Loucy (cell line): ENCODE measurements around the gene MLEC.
A peak's percentile ranks its signal among the peaks of the same experiment; 100 is the strongest.

Experiments
- H2AFZ ChIP-seq: fragments of 200-600 bp; sonication (generic); 2 replicates; pipeline ENCODE4 v1.6.0; 2016; ENCODE audit warnings: antibody characterized with exemption, mild to moderate bottlenecking, low read length, moderate library complexity
- H3F3A ChIP-seq: fragments of 200-600 bp; 2 replicates; pipeline ENCODE4 v1.6.0; 2016; ENCODE audit warnings: antibody characterized with exemption, low read depth, mild to moderate bottlenecking
- H3K27me3 ChIP-seq: fragments of 200-600 bp; sonication (generic); 2 replicates; pipeline ENCODE4 v1.6.1; 2014; ENCODE audit warnings: low read length, mild to moderate bottlenecking; ENCODE audit not compliant: insufficient read depth, poor library complexity, severe bottlenecking
- H3K36me3 ChIP-seq: fragments of 200-600 bp; sonication (generic); 2 replicates; pipeline ENCODE4 v1.6.1; 2016; ENCODE audit warnings: low read length; ENCODE audit not compliant: insufficient read depth
- H3K4me1 ChIP-seq: fragments of 200-600 bp; sonication (generic); 2 replicates; pipeline ENCODE4 v1.5.1; 2014; ENCODE audit warnings: low read length, mild to moderate bottlenecking; ENCODE audit not compliant: insufficient read depth, poor library complexity, severe bottlenecking
- H3K4me2 ChIP-seq: fragments of 200-600 bp; sonication (generic); 2 replicates; pipeline ENCODE4 v1.6.0; 2014; ENCODE audit warnings: antibody characterized with exemption, low read length, low read depth, mild to moderate bottlenecking; ENCODE audit not compliant: poor library complexity, severe bottlenecking
- H3K4me3 ChIP-seq: fragments of 200-600 bp; sonication (generic); 2 replicates; pipeline ENCODE4 v1.5.1; 2014; ENCODE audit warnings: low read length, mild to moderate bottlenecking, mixed read lengths; ENCODE audit not compliant: poor library complexity, severe bottlenecking
- H3K79me2 ChIP-seq: fragments of 200-600 bp; sonication (generic); 2 replicates; pipeline ENCODE4 v1.6.1; 2014; ENCODE audit warnings: low read length; ENCODE audit not compliant: insufficient read depth
- H3K9ac ChIP-seq: fragments of 200-600 bp; sonication (generic); 2 replicates; pipeline ENCODE4 v1.6.0; 2014; ENCODE audit warnings: mild to moderate bottlenecking, low read depth, low read length, moderate library complexity; ENCODE audit not compliant: poor library complexity, severe bottlenecking
- H3K9me2 ChIP-seq: fragments of 200-600 bp; sonication (generic); replicated peaks from 2 replicates; pipeline ENCODE4 v1.6.1; 2016; ENCODE audit warnings: low read depth, low read length, mixed read lengths
- H3K9me3 ChIP-seq: fragments of 200-600 bp; sonication (generic); 2 replicates; pipeline ENCODE4 v1.6.1; 2014; ENCODE audit warnings: mild to moderate bottlenecking, antibody characterized with exemption, low read length, low read depth; ENCODE audit not compliant: insufficient read depth
- H4K20me1 ChIP-seq: fragments of 200-600 bp; sonication (generic); 2 replicates; pipeline ENCODE4 v1.6.0; 2014; ENCODE audit warnings: antibody characterized with exemption, low read length, mild to moderate bottlenecking; ENCODE audit not compliant: insufficient read depth, poor library complexity, severe bottlenecking
- EZH2phosphoT487 ChIP-seq: fragments of 200-600 bp; IDR thresholded peaks from 2 replicates; pipeline ENCODE4 v1.6.1; 2018; ENCODE audit warnings: antibody characterized with exemption, mild to moderate bottlenecking, moderate library complexity, borderline replicate concordance
- TF ChIP-seq, protein P1 (sequence below): fragments of 200-600 bp; sonication (generic); conservative IDR thresholded peaks from 2 replicates; pipeline ENCODE4 v1.5.1; 2014; ENCODE audit warnings: mild to moderate bottlenecking, antibody characterized with exemption, low read length

MLEC gene

GRCh38 chr12:120725151-120725658 is 38.3 kb downstream of the MLEC start:
- no peaks in the 10 kb centered on the region for H3F3A ChIP-seq

DNA sequence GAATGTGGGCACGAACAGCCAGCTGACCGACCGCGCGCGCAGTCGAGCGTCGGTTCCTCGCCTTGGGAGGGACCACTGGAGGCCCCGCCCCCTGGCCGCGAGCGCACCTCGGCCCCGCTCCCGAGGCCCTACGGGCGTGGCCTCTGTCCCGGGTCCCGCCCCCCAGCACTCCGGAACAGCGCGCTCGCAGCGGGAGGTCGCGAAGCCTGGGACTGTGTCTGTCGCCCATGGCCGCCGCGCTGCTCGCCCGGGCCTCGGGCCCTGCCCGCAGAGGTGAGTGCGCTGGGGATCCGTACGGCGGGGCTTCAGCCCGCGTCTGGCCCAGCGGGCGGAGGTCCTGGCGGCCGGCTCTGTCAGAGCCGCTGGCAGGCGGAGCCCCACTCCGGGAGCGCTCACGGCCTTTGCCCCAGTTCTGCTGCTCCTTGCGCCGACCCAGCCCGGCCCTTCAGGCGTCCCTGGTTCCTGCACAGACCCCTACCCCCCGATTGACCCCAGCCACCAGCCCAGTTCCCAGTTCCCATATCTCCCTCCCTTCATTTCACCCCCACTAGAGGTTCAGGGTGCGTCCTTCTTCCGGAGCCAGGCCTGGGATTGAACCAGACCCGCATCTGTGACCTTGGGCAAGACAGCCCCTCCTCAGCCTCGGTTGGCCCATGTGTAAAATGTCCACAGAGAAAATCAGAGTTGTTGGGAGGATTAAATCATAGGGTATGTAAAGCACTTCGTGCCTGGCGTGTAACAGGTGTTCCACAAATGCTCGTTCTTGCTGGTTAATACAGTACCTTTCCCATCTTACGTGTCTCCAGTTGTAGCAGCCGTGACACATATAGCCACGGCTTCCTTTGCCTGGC is 38.9 kb downstream of the MLEC start, which contains the start of gene ACADS:
Gene ACADS, plus strand, starts transcription at position 168 of the 851 bp plus-strand sequence. Its CDS starts 60 bp downstream, at position 228.
- H4K20me1 ChIP-seq: no peaks in the 10 kb centered on the region
- no peaks in the 10 kb centered on the region; the same call in 1 of the 2 replicates for H3K79me2 ChIP-seq
- H3K36me3 ChIP-seq: peaks cover 3% of the 10 kb centered on the region; the same call in 1 of the 2 replicates
- H3K4me3 ChIP-seq: peak within 1 kb of the TSS; percentile 80
- no peaks in the 10 kb centered on the region for H3K9me2 ChIP-seq
- H3K9me3 ChIP-seq: no peaks in the 10 kb centered on the region
- H3K9ac ChIP-seq: peak within 1 kb of the TSS; percentile 83
- H2AFZ ChIP-seq: peak within 1 kb of the TSS; percentile 94
- TF ChIP-seq, protein P1, sequence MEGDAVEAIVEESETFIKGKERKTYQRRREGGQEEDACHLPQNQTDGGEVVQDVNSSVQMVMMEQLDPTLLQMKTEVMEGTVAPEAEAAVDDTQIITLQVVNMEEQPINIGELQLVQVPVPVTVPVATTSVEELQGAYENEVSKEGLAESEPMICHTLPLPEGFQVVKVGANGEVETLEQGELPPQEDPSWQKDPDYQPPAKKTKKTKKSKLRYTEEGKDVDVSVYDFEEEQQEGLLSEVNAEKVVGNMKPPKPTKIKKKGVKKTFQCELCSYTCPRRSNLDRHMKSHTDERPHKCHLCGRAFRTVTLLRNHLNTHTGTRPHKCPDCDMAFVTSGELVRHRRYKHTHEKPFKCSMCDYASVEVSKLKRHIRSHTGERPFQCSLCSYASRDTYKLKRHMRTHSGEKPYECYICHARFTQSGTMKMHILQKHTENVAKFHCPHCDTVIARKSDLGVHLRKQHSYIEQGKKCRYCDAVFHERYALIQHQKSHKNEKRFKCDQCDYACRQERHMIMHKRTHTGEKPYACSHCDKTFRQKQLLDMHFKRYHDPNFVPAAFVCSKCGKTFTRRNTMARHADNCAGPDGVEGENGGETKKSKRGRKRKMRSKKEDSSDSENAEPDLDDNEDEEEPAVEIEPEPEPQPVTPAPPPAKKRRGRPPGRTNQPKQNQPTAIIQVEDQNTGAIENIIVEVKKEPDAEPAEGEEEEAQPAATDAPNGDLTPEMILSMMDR: no peak
- no peak for TF ChIP-seq EZH2phosphoT487
- peak within 1 kb of the TSS; percentile 82 for H3K4me2 ChIP-seq
- no peaks in the 10 kb centered on the region for H3K27me3 ChIP-seq
- peaks cover 22% of the 10 kb centered on the region for H3K4me1 ChIP-seq
- H3F3A ChIP-seq: no peaks in the 10 kb centered on the region

More at GRCh38 chr12:120725151-120725658, 38.3 kb downstream of the MLEC start:
- H3K9ac ChIP-seq: peak overlapping the region; percentile 83
- H2AFZ ChIP-seq: peak overlapping the region; percentile 72
- TF ChIP-seq, protein P1: no peak
- no peak for TF ChIP-seq EZH2phosphoT487
- peaks cover 3% of the 10 kb centered on the region; the same call in 1 of the 2 replicates for H3K36me3 ChIP-seq
- H3K4me3 ChIP-seq: peak overlapping the region; percentile 80
- H3K79me2 ChIP-seq: no peaks in the 10 kb centered on the region; the same call in 1 of the 2 replicates
- no peaks in the 10 kb centered on the region for H3K27me3 ChIP-seq
- H3K4me1 ChIP-seq: peaks cover 22% of the 10 kb centered on the region
- H3K9me3 ChIP-seq: no peaks in the 10 kb centered on the region
- no peaks in the 10 kb centered on the region for H3K9me2 ChIP-seq
- peak overlapping the region; percentile 82 for H3K4me2 ChIP-seq
- no peaks in the 10 kb centered on the region for H4K20me1 ChIP-seq

GRCh38 chr12:120726510-120726793 is 39.5 kb downstream of the MLEC start:
- no peaks in the 10 kb centered on the region for H3K9me2 ChIP-seq
- H3F3A ChIP-seq: no peaks in the 10 kb centered on the region
- H3K36me3 ChIP-seq: no peaks in the 10 kb centered on the region; the same call in 1 of the 2 replicates
- no peaks in the 10 kb centered on the region for H3K9me3 ChIP-seq
- TF ChIP-seq, protein P1: no peak
- no peak for TF ChIP-seq EZH2phosphoT487
- H2AFZ ChIP-seq: no peak overlapping the region
- no peaks in the 10 kb centered on the region for H3K27me3 ChIP-seq
- peak overlapping the region; percentile 83 for H3K9ac ChIP-seq
- H3K4me1 ChIP-seq: peaks cover 22% of the 10 kb centered on the region
- peak overlapping the region; percentile 80 for H3K4me3 ChIP-seq
- H4K20me1 ChIP-seq: no peaks in the 10 kb centered on the region
- H3K79me2 ChIP-seq: no peaks in the 10 kb centered on the region; the same call in 1 of the 2 replicates
- H3K4me2 ChIP-seq: peak overlapping the region; percentile 82
